NCI-H2107 (cell line): ENCODE results near the gene RIMS1.

Experiments used
- DNase-seq: peaks from one replicate; lab custom pipeline; 2025; lab: John Stamatoyannopoulos, UW

RIMS1 gene

DNA sequence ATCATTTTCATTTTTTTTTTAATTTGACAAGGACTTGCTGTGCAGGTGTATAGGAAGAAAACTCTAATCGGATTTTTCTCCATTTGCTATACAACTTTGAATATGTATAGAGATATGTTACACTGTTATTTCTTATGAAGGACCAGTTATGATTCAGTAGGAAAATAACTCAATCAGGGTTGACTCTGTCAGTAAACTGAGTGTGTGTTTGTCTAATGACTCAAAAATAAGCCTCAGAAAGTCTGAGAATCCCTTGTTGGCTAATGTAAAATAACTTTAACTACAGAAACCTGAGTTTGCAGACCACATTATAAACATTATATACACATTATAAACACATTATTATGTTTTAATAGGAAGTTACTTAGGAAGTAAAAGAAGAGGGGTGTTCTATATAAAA is 352.6 kb downstream of the RIMS1 start:
- no peak for DNase-seq

DNA sequence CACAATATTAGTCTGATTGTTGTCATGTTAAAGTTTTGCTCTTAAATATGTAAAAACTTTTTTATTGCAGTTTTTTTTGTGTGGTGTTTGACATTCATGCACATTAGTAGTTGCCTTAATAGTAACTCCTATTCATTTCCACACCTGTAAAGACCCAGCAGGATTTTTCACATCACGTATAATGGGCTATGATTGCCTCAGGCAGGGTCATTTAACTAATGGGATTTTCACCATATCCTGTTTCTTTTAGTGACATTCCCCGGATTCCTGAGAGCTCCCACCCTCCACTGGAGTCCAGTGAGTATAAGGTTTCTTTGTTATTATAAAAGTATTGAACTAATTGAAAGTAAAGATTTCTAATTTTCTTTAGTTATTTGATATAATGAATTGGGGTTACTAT is 359.2 kb downstream of the RIMS1 start:
- DNase-seq, result no peak

DNA sequence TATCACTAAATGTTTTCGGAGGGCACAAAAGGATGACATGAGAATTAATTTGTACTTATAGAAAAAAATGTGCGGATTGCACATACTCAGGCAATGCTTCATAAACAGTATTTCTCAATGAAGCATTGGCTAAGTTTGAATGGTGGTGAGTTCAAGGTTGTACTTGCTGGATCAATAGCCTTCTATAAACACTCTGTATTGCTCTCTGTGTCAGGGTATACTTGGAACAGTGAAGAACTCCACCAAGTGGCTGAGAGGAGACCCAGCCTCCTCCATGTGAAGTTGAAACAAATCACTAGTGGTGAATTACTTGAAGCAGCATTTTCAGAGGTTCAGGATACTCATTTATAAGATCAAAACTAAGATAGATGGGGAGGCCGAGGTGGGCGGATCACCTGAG is 360.6 kb downstream of the RIMS1 start:
- DNase-seq, result no peak

DNA sequence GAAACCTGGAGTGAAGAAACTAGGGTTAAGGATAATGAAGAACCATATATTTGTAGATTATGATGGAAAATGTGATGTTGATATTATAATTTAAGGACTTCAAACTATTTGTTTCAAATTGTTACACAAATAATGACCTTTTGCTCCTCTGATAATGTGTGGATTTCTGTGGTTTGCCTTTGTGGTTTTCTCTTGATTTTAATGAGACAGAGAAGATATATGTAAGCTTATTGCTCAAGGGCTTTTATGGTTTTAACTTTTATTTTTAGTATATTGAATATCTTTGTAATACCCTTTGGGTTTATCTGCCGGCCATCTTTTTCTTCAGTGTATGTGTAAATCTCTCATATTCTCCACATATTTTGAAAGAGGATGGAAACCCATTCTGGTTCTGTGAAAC is 362.3 kb downstream of the RIMS1 start:
- DNase-seq, result no peak

DNA sequence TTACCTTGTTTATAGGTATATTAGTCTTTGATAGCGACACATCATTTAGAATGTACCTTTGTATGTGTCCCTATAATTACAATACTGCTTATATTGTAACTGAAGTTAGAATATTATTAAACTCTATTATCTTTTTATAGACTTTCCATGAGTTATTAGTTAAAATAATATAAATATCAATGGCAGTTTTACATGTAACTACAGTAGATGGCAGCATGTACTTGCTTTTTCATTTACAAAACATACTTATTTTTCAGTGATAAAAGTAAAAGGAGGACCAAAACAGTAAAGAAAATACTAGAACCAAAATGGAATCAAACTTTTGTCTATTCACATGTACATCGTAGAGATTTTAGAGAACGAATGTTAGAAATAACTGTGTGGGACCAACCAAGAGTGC is 364.3 kb downstream of the RIMS1 start:
- DNase-seq, result no peak

DNA sequence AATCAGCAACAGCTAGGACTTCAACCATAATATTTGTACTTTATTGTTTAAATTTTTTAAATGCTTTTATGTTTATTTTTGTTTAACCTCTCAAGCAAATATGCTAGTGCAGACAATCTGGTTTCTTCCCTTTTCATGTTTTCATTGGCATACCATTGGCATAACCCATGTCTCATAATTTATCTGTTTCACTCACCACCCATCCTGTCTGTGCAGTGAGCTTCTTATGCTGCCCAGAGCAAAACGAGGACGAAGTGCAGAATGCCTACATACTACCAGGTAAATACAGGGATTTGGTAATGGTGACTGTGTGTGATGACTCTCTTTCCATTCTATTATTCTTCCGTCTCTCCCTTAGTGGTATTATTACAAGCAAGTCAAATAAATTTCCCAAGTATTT is 374.1 kb downstream of the RIMS1 start:
- DNase-seq, result no peak

DNA sequence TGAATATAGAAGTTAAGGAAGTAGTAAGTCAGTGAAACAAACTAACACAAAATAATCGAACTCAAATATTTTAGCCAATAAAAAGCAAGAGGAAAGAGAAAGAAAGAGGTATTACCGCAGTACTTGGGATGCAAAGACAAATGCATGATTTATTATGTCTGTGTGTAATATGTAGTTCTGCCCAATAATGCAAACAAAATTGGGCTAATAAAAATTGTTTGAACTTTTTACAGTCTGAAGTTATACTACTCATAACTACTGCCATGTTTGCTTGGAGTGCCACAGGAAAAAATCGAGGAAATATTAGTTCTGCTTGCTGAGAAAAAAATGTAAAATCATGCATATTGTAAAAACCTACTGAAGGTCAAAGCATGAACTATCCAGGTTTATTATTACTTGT is 375.2 kb downstream of the RIMS1 start:
- DNase-seq, result no peak

DNA sequence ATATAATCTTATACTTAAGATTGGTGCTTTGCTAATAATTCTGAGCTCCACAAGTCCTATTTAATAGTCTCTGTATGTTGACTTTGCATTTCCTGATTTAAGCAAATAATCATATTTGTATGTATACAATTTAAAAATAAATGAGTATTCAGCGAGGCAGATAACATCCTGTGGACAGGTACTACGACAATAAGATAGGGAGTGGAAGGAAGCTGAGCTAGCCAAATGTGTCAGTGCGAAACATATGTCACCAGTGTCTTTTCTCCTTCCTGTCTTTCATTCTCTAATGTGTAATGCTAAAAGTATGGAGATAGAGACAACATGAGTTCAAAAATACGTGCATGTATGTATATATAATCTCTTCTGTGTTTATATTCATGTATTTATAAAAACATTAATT is 375.9 kb downstream of the RIMS1 start:
- no peak for DNase-seq

DNA sequence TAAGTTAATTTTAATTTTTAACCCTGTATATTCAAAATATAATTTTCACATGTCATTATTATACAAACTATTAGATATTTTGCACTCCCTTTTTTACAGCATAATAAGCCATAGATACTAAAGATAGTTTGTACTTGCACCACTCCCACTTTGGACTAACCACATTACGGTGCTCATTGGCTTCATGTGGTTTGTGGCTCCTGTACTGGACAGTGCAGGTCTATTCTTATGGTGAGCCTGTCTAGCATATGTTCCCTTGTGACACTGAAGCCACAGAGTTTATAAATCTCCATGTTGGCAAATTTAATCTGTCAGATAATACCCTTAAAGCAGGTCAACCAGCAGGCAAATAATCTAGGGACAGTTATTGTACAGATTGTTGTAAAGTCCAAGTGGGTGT is 381.1 kb downstream of the RIMS1 start:
- DNase-seq, result no peak

DNA sequence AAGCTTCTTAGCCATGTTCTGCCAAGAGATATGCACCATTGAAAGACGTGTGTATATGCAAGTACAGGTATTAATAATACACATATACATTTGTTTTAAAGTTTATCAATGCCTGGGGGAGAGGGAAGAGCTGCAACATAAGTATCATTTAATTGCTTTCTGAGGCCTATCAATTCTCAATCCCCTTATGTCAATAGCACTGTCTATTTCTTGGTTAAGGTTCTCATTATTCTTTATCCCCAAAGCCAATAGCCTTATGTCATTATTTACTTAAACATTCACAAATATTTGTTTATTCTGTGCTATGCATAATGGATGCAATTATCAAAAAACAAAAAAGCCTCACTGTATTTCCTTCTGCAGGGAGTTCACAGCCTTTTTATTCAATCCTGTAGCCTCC is 385.2 kb downstream of the RIMS1 start:
- no peak for DNase-seq

DNA sequence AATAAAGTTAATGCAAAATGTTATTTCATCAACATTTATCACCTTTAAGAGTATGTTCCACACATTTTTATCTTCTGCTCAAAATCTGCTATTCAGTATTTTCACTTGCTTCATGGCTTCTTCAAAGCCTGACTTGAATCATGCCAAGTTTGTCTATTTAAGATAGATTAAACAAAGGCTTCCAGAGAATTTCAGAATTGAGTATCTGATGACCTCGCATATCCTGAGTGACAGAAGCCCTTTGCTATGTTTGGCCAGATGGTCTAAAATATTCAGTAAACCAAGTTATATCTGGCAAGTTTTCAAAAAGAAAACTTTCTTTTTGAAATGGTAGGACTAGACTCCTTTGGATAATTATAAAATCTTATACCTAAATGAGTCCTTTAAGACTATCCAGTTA is 386.6 kb downstream of the RIMS1 start:
- DNase-seq, result no peak

DNA sequence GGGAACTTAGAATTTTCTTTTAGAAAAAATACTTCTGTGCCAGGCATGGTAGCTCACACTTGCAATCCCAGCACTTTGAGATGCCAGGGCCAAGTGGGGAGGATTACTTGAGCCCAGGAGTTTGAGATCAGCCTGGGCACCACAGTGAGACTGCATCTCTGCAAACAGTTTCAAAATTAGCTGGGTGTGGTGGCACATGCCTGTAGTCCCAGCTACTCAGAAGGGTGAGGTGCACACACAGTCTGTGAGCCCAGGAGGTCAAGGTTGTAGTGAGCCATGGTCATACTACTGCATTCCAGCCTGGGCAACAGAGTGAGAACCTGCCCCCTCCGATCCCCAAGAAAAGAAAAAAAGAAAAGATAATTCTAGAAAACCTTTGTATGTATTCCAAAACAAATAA is 389.5 kb downstream of the RIMS1 start:
- no peak for DNase-seq

DNA sequence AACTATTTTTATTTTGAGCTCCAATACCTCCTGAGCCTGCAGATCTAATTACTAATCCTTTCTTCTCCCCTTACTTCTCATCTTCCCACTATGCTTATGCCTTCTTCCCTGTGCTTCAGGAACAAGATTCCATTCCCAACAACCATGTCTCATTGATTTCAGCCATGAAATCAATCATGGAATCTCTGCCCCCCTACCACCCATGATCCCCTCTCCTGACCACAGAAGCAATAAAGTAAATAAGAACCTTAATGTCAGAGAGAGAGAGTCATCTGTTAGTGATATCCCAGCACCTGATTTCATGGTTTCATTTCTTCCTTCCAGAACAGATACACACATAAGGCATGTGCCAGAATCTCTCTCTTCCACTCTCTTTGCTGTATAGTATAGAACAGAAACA is 395.9 kb downstream of the RIMS1 start:
- DNase-seq, result no peak

DNA sequence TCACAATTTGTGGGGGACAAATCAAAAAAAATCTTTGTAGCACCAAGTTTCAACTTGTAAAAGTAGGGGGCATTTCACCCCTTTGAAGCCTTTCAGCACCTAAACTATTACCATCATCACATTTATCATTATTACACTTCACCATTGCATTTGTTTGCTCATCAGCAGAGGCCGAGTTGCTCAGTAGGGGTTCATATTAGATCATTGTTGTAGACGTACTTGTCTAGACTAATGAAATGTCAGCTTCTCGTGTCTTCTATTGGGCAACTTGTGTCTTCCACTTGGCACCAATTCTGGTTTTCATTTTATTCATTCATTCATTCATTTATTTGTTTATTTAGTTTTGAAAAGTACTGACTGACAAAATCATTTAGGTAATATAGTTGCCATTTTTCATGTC is 397.2 kb downstream of the RIMS1 start:
- no peak for DNase-seq

DNA sequence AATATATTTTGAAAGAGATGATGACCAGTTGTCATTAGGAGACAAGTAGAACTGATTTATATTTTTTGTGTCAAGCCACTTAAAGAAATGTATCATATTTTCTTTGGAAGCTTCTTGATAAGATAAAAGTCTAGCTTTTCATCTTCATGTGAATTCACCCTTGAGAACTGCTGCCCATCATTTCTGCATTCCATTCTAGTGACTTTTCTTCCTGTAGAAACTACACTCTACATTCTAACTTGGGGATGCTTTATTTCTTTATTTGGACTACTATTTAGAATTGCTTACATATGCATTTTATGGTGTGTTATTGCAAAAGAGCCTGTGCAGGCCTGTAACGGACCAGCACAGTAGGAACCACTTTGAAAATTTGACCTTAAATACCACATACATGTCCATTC is 400.6 kb downstream of the RIMS1 start:
- no peak for DNase-seq

DNA sequence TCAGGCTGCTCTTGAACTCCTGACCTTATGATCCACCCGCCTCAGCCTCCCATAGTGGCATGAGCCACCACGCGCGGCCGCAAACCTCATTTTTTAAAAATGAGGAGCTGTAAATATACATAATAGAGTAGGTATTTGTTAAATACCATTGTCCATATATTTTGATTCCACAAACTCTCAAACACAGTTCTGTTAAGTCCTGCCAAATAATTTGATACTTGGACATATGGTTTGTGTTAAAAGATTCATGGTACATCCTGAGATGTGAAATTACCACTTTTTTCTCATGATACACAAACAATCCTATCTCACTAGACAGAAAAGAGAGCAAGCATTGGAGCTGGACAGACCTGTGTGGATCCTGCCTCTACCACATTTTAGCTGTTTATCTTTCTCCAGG is 401.5 kb downstream of the RIMS1 start:
- DNase-seq, result no peak

DNA sequence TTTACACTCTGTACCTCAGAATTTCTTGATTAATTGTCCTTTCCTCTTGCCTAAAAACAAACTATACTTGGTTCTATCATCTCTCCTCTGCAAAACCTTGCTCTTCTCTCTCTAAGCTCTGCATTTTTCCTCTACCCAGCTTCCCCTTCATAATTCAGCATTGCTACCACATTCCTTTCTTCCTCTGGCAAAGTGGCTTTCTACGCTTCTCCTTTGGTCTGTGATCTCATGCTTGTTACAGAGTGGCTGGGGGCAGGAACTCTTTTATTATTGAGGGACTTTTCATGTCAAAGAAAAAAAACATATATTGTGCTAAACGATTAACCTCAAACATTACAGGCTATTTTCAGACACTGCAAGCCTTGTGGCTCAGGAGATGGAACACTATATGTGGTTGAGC is 402.2 kb downstream of the RIMS1 start:
- no peak for DNase-seq

DNA sequence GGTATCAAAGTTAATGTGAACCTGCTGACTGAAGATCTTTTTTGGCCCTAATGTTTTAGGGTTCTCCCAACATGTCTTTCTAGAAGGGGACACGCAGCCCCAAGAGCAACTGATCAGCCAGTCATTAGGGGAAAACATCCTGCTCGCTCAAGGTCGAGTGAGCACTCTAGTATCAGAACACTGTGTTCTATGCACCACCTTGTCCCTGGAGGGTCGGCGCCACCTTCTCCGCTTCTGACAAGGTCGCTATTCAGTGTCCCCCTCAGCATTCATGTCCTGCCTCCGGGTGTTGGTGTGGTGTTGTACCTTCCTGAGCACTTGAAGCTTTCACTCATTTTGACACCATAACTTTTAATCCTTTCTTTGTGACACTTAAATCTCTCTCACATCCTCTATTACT is 404.3 kb downstream of the RIMS1 start:
- DNase-seq, result no peak

DNA sequence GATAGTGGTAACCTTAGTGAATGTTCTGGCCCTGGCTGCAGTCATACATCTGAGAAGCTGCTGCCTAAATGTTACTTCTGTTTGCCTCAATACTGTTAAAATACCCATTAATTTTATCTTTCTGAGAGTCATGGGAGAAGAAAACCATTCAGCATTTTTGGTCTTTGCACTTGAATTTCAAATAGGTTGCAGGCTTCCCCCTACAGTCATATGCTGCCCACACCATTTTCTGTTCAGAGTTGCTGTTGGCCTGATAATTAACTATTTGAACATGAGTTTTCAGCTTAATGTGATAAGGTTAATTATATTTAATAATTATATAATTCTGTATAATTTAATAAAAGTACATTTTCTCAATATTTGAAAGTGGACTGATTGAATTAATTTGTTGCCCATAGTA is 410.0 kb downstream of the RIMS1 start:
- no peak for DNase-seq

DNA sequence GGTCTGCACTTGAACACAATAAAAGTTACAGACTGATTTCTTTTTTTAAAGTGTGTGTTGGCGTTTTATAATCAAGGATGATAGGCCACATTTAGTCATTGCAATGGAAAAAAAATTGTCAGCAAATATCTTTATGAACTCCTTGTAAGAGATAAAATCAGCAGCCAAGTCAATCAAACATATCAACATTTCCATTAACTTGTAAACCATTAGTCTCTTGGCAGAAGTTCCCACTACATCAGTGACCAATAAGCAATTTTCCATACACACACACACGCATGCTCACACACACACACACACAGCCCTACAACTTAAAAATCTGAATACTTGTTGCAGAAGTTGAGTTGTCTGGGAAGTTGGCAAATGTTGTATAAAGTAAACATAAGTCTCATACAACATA is 419.6 kb downstream of the RIMS1 start:
- no peak for DNase-seq

DNA sequence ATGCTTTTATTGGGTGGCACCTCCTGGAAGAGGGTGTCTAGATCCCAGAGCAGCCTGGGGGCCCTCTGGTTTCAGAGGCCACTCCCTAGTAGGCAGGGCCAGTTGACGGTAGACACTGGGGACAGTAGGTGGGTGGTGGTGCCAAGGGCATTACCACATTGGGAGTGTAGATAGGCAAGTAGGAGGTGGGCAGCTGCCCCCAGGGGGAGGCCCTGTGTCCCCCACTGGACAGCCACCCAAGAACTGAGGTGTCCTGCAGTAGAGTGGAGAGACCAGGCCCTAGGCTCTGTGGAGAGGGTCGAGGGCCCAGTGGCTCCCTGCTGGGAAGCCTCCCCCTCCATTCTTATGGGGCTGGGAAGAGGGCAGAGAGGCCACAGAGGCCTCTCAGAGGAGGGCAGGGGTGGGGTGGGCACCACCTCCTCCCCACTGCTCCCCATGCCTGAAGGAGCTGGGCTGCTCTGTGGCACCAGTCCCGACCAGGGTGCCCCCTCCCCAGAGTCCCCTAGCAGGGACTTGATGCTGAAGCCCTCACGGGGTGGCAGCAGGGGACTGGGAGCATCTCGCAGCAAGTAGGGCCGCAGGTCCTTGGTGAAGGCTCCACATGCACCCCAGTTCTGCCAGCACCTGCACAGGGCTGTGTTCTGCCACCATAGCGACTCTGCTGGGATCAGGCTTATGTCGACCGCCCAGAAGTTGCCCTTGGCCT is 430.5 kb downstream of the RIMS1 start:
- DNase-seq, result no peak

DNA sequence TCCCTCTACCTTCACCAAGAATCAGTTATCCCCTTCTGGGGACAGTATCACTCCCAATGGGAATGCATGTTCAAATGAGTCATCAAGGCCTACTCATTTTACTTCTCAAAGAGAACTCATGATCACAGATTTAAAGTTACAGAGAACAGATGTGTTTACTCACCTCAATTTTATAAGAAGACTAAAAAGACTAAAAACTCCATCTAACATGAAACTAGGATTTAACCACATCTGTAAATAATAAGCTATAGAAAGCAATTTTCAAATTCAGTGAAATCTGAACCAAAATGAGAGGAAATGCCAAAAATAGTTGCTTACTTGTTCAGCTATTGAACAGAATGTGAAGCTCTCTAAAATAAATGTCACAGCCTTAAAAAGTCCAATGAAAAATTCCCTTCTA is 435.4 kb downstream of the RIMS1 start:
- DNase-seq, result no peak

DNA sequence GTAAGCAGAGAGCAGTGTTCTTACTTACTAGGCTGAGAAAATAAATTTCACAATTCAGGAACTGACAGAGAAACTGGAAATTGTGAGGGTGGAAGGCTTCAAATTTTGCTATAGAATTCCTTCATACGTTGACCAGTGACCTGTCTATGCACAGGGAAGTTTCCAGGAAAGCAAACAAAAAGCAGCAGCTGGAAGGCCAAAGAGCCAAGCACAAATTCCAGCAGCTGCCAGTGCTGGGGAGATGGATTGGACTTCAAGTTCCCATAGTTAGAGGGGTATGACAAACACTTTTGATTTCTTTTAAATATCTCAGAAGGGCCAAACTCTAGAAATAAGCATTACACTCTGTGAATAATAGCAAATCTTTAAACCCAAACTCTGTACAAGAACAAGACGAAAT is 436.4 kb downstream of the RIMS1 start:
- no peak for DNase-seq

DNA sequence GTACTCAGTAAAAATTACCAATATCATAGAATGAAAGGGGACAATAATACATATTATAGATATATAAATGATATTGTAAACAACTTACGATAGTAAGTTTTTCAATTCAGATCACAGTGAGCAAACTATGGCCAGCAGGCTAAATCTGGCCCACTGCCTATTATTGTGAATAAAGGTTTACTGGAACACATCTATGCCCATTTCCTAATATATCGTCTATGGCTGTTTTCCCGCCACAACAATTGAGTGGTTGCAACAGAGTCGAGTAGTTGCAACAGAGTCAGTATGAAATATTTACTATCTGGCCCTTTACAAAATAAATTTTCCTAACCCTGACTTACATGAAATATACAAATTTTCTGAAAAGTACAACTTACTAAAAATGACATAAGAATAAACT is 438.2 kb downstream of the RIMS1 start:
- no peak for DNase-seq

DNA sequence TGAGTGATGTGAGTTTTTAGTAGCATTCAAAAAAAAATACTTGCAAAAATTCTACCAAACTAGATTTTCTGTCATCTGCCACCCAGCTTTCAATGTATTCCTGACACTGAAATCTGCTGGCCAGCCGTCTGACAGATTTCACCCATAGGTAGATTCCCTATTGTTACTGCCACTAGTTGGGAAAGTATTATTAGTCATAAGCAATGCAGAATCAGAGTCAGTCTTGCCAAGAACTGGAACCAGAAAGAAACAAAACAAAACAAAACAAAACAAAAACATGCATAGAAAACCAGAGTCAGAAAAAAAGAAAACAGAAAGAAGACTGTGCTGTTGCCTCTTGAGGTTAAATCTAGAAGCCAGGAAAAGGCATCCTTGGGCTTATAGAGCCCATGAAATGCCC is 442.4 kb downstream of the RIMS1 start:
- DNase-seq, result no peak
